ENCODE measurements around the gene COL28A1.

Gene COL28A1

GRCh38 chr7:7557252-7557651 is 21.6 kb upstream of the COL28A1 start:
- DNase-seq = no peak

GRCh38 chr7:7556852-7557251 is 21.2 kb upstream of the COL28A1 start:
- DNase-seq = no peak

GRCh38 chr7:7554649-7555575 is 19.2 kb upstream of the COL28A1 start:
- DNase-seq = no peak

- DNase-seq = no peak
Observed at GRCh38 chr7:7554021-7554432, 18.4 kb upstream of the COL28A1 start.

- DNase-seq = no peak
Observed at GRCh38 chr7:7553386-7553785, 17.7 kb upstream of the COL28A1 start.

GRCh38 chr7:7552199-7552598 is 16.5 kb upstream of the COL28A1 start:
- DNase-seq = no peak

GRCh38 chr7:7550663-7551062 is 15.0 kb upstream of the COL28A1 start:
- no peak for DNase-seq

- DNase-seq = no peak
Observed at GRCh38 chr7:7548407-7548806, 12.7 kb upstream of the COL28A1 start.

- no peak for DNase-seq
Observed at GRCh38 chr7:7542251-7542835, 6.7 kb upstream of the COL28A1 start.

GRCh38 chr7:7539711-7540110 is 4.0 kb upstream of the COL28A1 start:
- DNase-seq = no peak

GRCh38 chr7:7539152-7539551 is 3.5 kb upstream of the COL28A1 start:
- no peak for DNase-seq

- no peak for DNase-seq
Observed at GRCh38 chr7:7537711-7538110, 2.0 kb upstream of the COL28A1 start.

GRCh38 chr7:7536396-7537019 is 835 bp upstream of the COL28A1 start:
- DNase-seq = no peak

GRCh38 chr7:7533831-7534430 is 1.7 kb downstream of the COL28A1 start:
- DNase-seq = no peak

- no peak for DNase-seq
Observed at GRCh38 chr7:7529328-7529727, 6.3 kb downstream of the COL28A1 start.

GRCh38 chr7:7527047-7527446 is 8.6 kb downstream of the COL28A1 start:
- DNase-seq = no peak

GRCh38 chr7:7526006-7526405 is 9.7 kb downstream of the COL28A1 start:
- no peak for DNase-seq

GRCh38 chr7:7524121-7524520 is 11.6 kb downstream of the COL28A1 start:
- no peak for DNase-seq

GRCh38 chr7:7522421-7522820 is 13.3 kb downstream of the COL28A1 start:
- no peak for DNase-seq

- DNase-seq = no peak
Observed at GRCh38 chr7:7521259-7521658, 14.4 kb downstream of the COL28A1 start.

- DNase-seq = no peak
Observed at GRCh38 chr7:7519528-7519927, 16.1 kb downstream of the COL28A1 start.

GRCh38 chr7:7519056-7519455 is 16.6 kb downstream of the COL28A1 start:
- no peak for DNase-seq

- no peak for DNase-seq
Observed at GRCh38 chr7:7517754-7518153, 17.9 kb downstream of the COL28A1 start.

- DNase-seq = no peak
Observed at GRCh38 chr7:7516662-7517061, 19.0 kb downstream of the COL28A1 start.

Measured in activated naive CD4-positive, alpha-beta T cell (primary cell).